H9 (cell line): ENCODE measurements around the gene UGT1A7. TPM values are rescaled to one million over a fixed set of nuclear protein-coding genes. Genes with fewer than 3 reads are reported as not detected.

Experiments
- DNase-seq: peaks from one replicate; pipeline ENCODE4 v3.0.0-alpha.2; 2017
- H2AFZ ChIP-seq: one replicate; pipeline ENCODE4 v1.6.1; 2013; ENCODE audit warnings: mild to moderate bottlenecking, low read length, control low read depth, moderate library complexity
- H2AK5ac ChIP-seq: 2 replicates; pipeline ENCODE4 v1.6.1; 2013; ENCODE audit warnings: low read length, control low read depth, mixed read lengths; ENCODE audit not compliant: insufficient read length
- H2BK120ac ChIP-seq: one replicate; pipeline ENCODE4 v1.6.1; 2013; ENCODE audit warnings: low read depth, mild to moderate bottlenecking, low read length, control low read depth, inconsistent platforms; ENCODE audit not compliant: poor library complexity, severe bottlenecking
- H2BK12ac ChIP-seq: 2 replicates; pipeline ENCODE4 v1.6.1; 2013; ENCODE audit warnings: low read length, control low read depth, mixed read lengths, low read depth; ENCODE audit not compliant: insufficient read length
- H2BK15ac ChIP-seq: 2 replicates; pipeline ENCODE4 v1.6.1; 2013; ENCODE audit warnings: low read depth, low read length, control low read depth
- H2BK20ac ChIP-seq: one replicate; pipeline ENCODE4 v1.6.1; 2013; ENCODE audit warnings: low read depth, mild to moderate bottlenecking, low read length, control low read depth, inconsistent platforms; ENCODE audit not compliant: poor library complexity, severe bottlenecking
- H2BK5ac ChIP-seq: 2 replicates; pipeline ENCODE4 v1.6.1; 2013; ENCODE audit warnings: low read length, control low read depth, mixed read lengths; ENCODE audit not compliant: insufficient read length
- H3K14ac ChIP-seq: 2 replicates; pipeline ENCODE4 v1.6.1; 2013; ENCODE audit warnings: low read length, control low read depth; ENCODE audit not compliant: insufficient read depth
- H3K18ac ChIP-seq: 2 replicates; pipeline ENCODE4 v1.6.1; 2013; ENCODE audit warnings: low read depth, mild to moderate bottlenecking, mixed read lengths, low read length, control low read depth; ENCODE audit not compliant: insufficient read length
- H3K23ac ChIP-seq: 2 replicates; pipeline ENCODE4 v1.6.1; 2013; ENCODE audit warnings: low read length, control low read depth, mixed read lengths, low read depth; ENCODE audit not compliant: insufficient read length
- H3K23me2 ChIP-seq: 2 replicates; pipeline ENCODE4 v1.6.1; 2013; ENCODE audit warnings: low read depth, mild to moderate bottlenecking, mixed read lengths, low read length, control low read depth; ENCODE audit not compliant: insufficient read length, poor library complexity, severe bottlenecking
- H3K27ac ChIP-seq: 2 replicates; pipeline ENCODE4 v1.5.1; 2013; ENCODE audit warnings: low read length, control low read depth, mixed read lengths, low read depth; ENCODE audit not compliant: insufficient read length
- H3K27me3 ChIP-seq: 2 replicates; pipeline ENCODE4 v1.6.1; 2013; ENCODE audit warnings: low read length, control low read depth, inconsistent platforms; ENCODE audit not compliant: insufficient read depth
- H3K4ac ChIP-seq: 2 replicates; pipeline ENCODE4 v1.6.1; 2013; ENCODE audit warnings: low read depth, mild to moderate bottlenecking, control low read depth, inconsistent platforms, low read length, moderate library complexity
- H3K4me1 ChIP-seq: 2 replicates; pipeline ENCODE4 v1.6.1; 2013; ENCODE audit warnings: low read length, control low read depth, inconsistent platforms; ENCODE audit not compliant: insufficient read depth
- H3K4me2 ChIP-seq: 2 replicates; pipeline ENCODE4 v1.6.1; 2013; ENCODE audit warnings: low read length, control low read depth, mixed read lengths; ENCODE audit not compliant: insufficient read length, insufficient read depth
- H3K56ac ChIP-seq: 2 replicates; pipeline ENCODE4 v1.6.1; 2013; ENCODE audit warnings: low read depth, mild to moderate bottlenecking, mixed read lengths, low read length, control low read depth; ENCODE audit not compliant: insufficient read length
- H3K79me1 ChIP-seq: 2 replicates; pipeline ENCODE4 v1.6.1; 2013; ENCODE audit warnings: low read depth, mild to moderate bottlenecking, moderate library complexity, low read length, control low read depth, inconsistent platforms; ENCODE audit not compliant: insufficient read depth, poor library complexity, severe bottlenecking
- H3K79me2 ChIP-seq: 2 replicates; pipeline ENCODE4 v1.6.1; 2013; ENCODE audit warnings: low read length, control low read depth, inconsistent platforms; ENCODE audit not compliant: insufficient read depth
- H3K9ac ChIP-seq: 2 replicates; pipeline ENCODE4 v1.6.1; 2013; ENCODE audit warnings: low read length, control low read depth, mixed read lengths; ENCODE audit not compliant: insufficient read length; ENCODE audit errors: extremely low read depth
- H3K9me3 ChIP-seq: one replicate; pipeline ENCODE4 v1.6.1; 2013; ENCODE audit warnings: low read depth, low read length, inconsistent platforms; ENCODE audit not compliant: control insufficient read depth
- H3T11ph ChIP-seq: one replicate; pipeline ENCODE4 v1.6.1; 2013; ENCODE audit warnings: mild to moderate bottlenecking, low read length, control low read depth, inconsistent platforms
- H4K20me1 ChIP-seq: one replicate; pipeline ENCODE4 v1.6.1; 2013; ENCODE audit not compliant: control insufficient read depth, insufficient read length, insufficient read depth
- H4K5ac ChIP-seq: 2 replicates; pipeline ENCODE4 v1.6.1; 2013; ENCODE audit warnings: low read depth, mild to moderate bottlenecking, mixed read lengths, low read length, control low read depth; ENCODE audit not compliant: insufficient read length
- H4K8ac ChIP-seq: replicated peaks from 2 replicates; pipeline ENCODE4 v1.6.1; 2013; ENCODE audit warnings: low read length, control low read depth, mixed read lengths, low read depth; ENCODE audit not compliant: insufficient read length
- H4K91ac ChIP-seq: 2 replicates; pipeline ENCODE4 v1.6.1; 2013; ENCODE audit warnings: low read depth, mild to moderate bottlenecking, moderate library complexity, mixed read lengths, low read length, control low read depth; ENCODE audit not compliant: insufficient read length
- H3K27ac Mint-ChIP-seq, 3 experiments: 2 replicates in 2 of 3; 3 replicates in 1 of 3; pipeline ENCODE4 v1.8.0; 2020 to 2021; ENCODE audit warnings: mixed read lengths in 3 of 3, mild to moderate bottlenecking in 1 of 3, moderate library complexity in 1 of 3
- H3K27me3 Mint-ChIP-seq: 2 replicates; pipeline ENCODE4 v1.8.0; 2021; ENCODE audit warnings: low read depth, mild to moderate bottlenecking, moderate library complexity, mixed read lengths
- H3K36me3 Mint-ChIP-seq, 3 experiments: 2 replicates in 2 of 3; 3 replicates in 1 of 3; pipeline ENCODE4 v1.8.0; 2020 to 2021; ENCODE audit warnings: low read depth in 3 of 3, mixed read lengths in 3 of 3; ENCODE audit not compliant: insufficient read depth in 1 of 3
- H3K4me1 Mint-ChIP-seq, 2 experiments: 2 replicates each; pipeline ENCODE4 v1.8.0; 2020; ENCODE audit warnings: mixed read lengths in 2 of 2
- H3K4me3 Mint-ChIP-seq, 2 experiments: 2 replicates in 1 of 2; 3 replicates in 1 of 2; pipeline ENCODE4 v1.8.0; 2020 to 2021; ENCODE audit warnings: mild to moderate bottlenecking in 2 of 2, mixed read lengths in 2 of 2, moderate library complexity in 1 of 2
- H3K9me3 Mint-ChIP-seq, 2 experiments: 2 replicates in 1 of 2; 3 replicates in 1 of 2; pipeline ENCODE4 v1.8.0; 2020; ENCODE audit warnings: mild to moderate bottlenecking in 2 of 2, mixed read lengths in 2 of 2, moderate library complexity in 1 of 2
- WGBS: extraction: QIAGEN DNeasy Blood & Tissue Kit; methylation state at CpG from one replicate; pipeline ENCODE4 v1.1.7; 2013; ENCODE audit warnings: missing lambda C conversion rate, low lambda C conversion rate, mixed read lengths; ENCODE audit not compliant: insufficient read length; ENCODE audit errors: extremely low coverage; 5-methylcytosine and 5-hydroxymethylcytosine counted together
- total RNA-seq: library from RNA; stranded (reverse); gene quantifications from 2 replicates; pipeline ENCODE4 v1.2.1, GENCODE V29; 2021
- TF ChIP-seq, protein P1 (sequence below): fragments of 200-600 bp; sonication (generic); conservative IDR thresholded peaks from 3 replicates; pipeline ENCODE4 v1.8.0; 2021; ENCODE audit warnings: antibody characterized with exemption, mild to moderate bottlenecking

The UGT1A7 gene
- total RNA-seq, 1 experiment from 2014 or later = not detected

DNA sequence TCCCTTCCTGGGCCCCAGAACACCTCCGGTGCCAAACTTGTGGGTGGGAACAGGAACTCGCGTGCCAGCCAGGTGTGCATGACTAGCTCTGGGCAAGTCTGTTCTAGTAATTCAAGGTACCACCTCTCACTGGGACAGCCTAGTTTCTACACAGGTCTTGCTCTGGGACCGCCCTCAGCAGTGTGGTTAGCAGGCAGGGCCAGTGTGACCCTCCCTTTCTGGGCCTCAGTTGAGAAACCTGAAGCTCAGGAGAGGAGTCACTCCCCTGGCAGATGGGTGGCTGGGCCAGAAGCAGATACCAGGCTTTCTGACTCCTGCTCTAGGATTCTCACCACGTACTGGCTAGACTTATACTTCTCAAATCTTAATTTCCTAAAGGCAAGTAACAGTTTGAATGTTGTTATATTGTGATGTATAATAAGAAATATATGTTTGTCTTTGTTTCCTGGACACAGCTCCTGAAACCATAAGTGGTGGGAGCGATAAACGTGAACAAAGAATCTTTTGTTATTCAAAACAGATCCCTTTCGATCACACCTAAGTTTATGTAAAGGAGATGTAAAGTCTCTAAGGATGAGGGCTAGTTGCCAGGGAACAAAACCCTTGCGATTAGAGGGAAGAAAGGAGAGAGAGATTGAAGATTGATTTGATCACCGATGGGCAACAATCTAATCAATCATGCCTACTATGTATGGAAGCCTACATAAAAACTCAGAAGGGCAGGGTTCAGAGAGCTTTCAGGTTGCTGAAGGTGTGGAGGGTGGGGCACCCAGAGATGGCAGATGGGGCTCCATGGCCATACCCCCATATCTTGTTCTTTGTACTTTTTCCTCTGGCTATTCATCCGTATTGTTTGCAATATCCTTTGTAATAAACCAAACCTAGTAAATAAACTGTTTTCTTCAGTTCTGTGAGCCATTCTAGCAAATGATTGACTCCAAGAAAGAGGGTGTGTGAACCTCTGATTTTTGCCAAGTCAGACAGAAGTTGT, 10.0 kb downstream of the UGT1A7 start:
- Histone ChIP-seq H2AK5ac (no peak overlapping the region), H3K79me2 (no peaks in the 10 kb centered on the region), H3K4me2 (no peak overlapping the region), H3K27ac (no peak overlapping the region), H2AFZ (no peak overlapping the region), H3K23ac (no peak overlapping the region), H3K9ac (no peak overlapping the region), H4K5ac (no peak overlapping the region), H3K4ac (no peak overlapping the region), H2BK5ac (no peak overlapping the region), H4K91ac (no peak overlapping the region), H2BK20ac (no peak overlapping the region), H3K14ac (no peak overlapping the region), H4K8ac (no peak overlapping the region), H3K79me1 (no peaks in the 10 kb centered on the region), H3T11ph (no peak overlapping the region), H3K9me3 (no peaks in the 10 kb centered on the region), H2BK15ac (no peak overlapping the region), H3K56ac (no peak overlapping the region), H2BK12ac (peak overlapping the region; percentile 17), H3K23me2 (no peaks in the 10 kb centered on the region), H4K20me1 (no peaks in the 10 kb centered on the region), H3K18ac (peak overlapping the region; percentile 53), H3K4me1 (peaks cover 3% of the 10 kb centered on the region; the same call in 1 of the 2 replicates), H3K27me3 (no peaks in the 10 kb centered on the region), H2BK120ac (no peak overlapping the region)
- Mint-ChIP-seq H3K36me3 (no peaks in the 10 kb centered on the region; a peak in 2 of 7 replicates), H3K4me3 (no peak overlapping the region), H3K27me3 (no peaks in the 10 kb centered on the region; the same call in 1 of the 2 replicates), H3K27ac (peak overlapping the region in 1 of 3 experiments; percentile 54; a peak in 1 of 7 replicates), H3K9me3 (no peaks in the 10 kb centered on the region; a peak in 2 of 5 replicates), H3K4me1 (peaks cover 24 to 29% of the 10 kb centered on the region in 2 experiments)
- TF ChIP-seq, protein P1, sequence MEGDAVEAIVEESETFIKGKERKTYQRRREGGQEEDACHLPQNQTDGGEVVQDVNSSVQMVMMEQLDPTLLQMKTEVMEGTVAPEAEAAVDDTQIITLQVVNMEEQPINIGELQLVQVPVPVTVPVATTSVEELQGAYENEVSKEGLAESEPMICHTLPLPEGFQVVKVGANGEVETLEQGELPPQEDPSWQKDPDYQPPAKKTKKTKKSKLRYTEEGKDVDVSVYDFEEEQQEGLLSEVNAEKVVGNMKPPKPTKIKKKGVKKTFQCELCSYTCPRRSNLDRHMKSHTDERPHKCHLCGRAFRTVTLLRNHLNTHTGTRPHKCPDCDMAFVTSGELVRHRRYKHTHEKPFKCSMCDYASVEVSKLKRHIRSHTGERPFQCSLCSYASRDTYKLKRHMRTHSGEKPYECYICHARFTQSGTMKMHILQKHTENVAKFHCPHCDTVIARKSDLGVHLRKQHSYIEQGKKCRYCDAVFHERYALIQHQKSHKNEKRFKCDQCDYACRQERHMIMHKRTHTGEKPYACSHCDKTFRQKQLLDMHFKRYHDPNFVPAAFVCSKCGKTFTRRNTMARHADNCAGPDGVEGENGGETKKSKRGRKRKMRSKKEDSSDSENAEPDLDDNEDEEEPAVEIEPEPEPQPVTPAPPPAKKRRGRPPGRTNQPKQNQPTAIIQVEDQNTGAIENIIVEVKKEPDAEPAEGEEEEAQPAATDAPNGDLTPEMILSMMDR = no peak
- WGBS = no CpG with 5 or more reads among the region's 11 CpGs
- DNase-seq = no peak
